AG04449 (cell line): ENCODE results near the gene IFI35.
"Not testable (repeated sequence)": the region's sequence is repeated elsewhere in the genome, so short reads cannot be mapped to it uniquely, and the experiment has no call there.

Source experiments
- CTCF ChIA-PET: fragments of 350-600 bp; formaldehyde crosslinking; extraction: SDS; loops from one replicate; lab custom pipeline; 2021; ENCODE audit warnings: antibody characterized with exemption; lab: Yijun Ruan, JAX
- POLR2A ChIA-PET: fragments of 400-600, 350-600 bp; formaldehyde crosslinking; extraction: SDS; loops from one replicate; lab custom pipeline; 2020; ENCODE audit warnings: antibody characterized with exemption, inconsistent platforms; lab: Yijun Ruan, JAX
- DNase-seq: peaks from one replicate; pipeline ENCODE4 v3.0.0-alpha.2; 2010; ENCODE audit warnings: low read depth, low spot score
- H3K4me3 ChIP-seq: 2 replicates; pipeline ENCODE4 v1.5.1; 2011; ENCODE audit warnings: low read depth, mild to moderate bottlenecking, control low read depth, low read length
- TF ChIP-seq, protein P1 (sequence below): IDR thresholded peaks from one replicate; pipeline ENCODE4 v1.5.1; 2011; ENCODE audit warnings: mild to moderate bottlenecking, moderate library complexity, low read length, control low read depth, inconsistent platforms; ENCODE audit not compliant: insufficient read depth; ENCODE audit errors: missing control alignments

Gene IFI35

GRCh38 chr17:42985225-42985624 lies 21.4 kb upstream of the IFI35 start:
- TF ChIP-seq, protein P1, sequence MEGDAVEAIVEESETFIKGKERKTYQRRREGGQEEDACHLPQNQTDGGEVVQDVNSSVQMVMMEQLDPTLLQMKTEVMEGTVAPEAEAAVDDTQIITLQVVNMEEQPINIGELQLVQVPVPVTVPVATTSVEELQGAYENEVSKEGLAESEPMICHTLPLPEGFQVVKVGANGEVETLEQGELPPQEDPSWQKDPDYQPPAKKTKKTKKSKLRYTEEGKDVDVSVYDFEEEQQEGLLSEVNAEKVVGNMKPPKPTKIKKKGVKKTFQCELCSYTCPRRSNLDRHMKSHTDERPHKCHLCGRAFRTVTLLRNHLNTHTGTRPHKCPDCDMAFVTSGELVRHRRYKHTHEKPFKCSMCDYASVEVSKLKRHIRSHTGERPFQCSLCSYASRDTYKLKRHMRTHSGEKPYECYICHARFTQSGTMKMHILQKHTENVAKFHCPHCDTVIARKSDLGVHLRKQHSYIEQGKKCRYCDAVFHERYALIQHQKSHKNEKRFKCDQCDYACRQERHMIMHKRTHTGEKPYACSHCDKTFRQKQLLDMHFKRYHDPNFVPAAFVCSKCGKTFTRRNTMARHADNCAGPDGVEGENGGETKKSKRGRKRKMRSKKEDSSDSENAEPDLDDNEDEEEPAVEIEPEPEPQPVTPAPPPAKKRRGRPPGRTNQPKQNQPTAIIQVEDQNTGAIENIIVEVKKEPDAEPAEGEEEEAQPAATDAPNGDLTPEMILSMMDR = no peak
- CTCF ChIA-PET = interaction anchor here (4.5 kb wide), 1 partner anchor 13 kb away, joined by 35 read pairs; the partner anchor contains the start of gene RPL27
- no peak for DNase-seq
- H3K4me3 ChIP-seq = no peak overlapping the region
- POLR2A ChIA-PET = no interaction called here

DNA sequence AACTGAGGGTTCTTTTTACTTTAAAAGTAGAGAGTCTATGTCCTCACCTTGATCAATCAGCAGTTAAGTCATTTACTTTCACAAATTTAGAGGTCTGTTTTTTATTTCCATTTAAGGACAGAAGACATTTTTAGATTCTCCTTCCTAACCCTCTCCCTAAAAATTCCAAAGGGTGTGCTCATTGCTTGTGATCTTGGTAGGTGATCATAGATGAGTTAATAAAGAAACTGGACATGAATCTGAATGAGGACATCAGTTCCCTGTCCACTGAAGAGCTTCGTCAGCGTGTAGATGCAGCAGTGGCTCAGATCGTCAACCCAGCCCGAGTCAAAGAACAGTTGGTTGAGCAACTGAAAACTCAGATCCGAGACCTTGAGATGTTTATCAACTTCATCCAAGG lies 17.4 kb upstream of the IFI35 start:
- POLR2A ChIA-PET = no interaction called here
- no peak for DNase-seq
- H3K4me3 ChIP-seq = no peak overlapping the region

DNA sequence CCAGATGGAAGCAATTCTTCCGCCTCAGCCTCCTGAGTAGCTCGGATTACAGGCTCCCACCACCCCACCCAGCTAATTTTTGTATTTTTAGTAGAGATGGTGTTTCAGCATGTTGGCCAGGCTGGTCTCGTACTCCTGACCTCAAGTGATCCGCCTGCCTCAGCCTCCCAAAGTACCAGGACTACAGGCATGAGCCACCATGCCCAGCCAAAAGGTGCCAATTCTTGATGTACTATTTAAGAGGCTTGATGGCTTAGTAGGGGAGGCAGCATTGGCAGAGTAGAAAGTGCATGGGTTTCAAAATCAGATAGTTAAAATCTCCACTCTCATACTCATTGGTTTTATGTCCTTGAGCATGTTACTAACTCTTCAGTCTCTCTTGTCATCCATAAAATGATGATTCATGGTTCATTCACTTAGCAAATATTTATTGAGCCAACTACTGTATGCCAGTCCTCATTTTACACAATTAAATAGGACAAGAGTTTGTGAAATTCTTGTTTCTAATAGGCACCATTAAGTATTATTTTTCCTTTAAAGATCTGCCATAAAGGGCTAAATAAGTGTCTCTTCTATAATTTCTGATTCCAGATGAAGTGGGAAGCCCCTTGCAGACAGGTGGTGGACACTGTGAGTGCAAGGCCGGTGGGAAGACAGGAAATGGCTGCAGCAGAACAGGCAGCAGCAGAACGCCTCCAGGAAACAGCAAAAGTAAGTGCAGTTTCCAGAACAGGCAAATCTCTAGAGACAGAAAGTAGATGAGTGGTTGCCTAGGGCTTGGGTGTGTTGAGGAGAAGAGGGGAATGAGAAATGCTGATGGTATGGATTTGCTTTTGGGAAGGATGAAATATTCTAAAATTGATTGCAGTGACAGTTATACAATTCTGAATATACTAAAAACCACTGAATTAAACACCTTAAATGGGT lies 16.6 kb upstream of the IFI35 start:
- ChIA-PET CTCF (interaction anchor here (4.5 kb wide), 1 partner anchor 8 kb away, joined by 35 read pairs; the partner anchor contains the start of gene RPL27), POLR2A (no interaction called here)
- no peak for DNase-seq
- no peak overlapping the region for H3K4me3 ChIP-seq
- TF ChIP-seq, protein P1 = no peak

More for the DNA sequence above, 17.4 kb upstream of the IFI35 start:
- TF ChIP-seq, protein P1 = no peak
- CTCF ChIA-PET = interaction anchor here (4.5 kb wide), 1 partner anchor 9 kb away, joined by 35 read pairs; the partner anchor contains the start of gene RPL27

DNA sequence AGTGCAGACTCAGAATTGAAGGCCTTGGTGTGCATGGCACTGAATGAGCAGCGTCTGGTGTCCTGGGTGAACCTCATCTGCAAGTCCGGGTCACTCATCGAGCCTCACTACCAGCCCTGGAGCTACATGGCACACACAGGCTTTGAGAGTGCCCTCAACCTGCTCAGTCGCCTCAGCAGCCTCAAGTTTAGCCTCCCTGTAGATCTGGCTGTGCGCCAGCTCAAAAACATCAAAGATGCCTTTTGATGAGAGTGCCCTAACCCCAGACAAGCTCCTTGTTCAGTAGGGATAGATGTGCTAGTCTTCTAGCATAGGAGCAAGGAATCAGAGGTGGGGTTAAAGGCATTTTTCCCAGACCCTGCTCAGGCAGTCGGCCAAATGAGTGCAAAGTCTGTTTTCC lies 15.1 kb upstream of the IFI35 start:
- H3K4me3 ChIP-seq = no peak overlapping the region
- TF ChIP-seq, protein P1 = no peak
- no peak for DNase-seq
- CTCF ChIA-PET = interaction anchor here (0.7 kb wide), 1 partner anchor 148 kb away, joined by 3 read pairs; no protein-coding TSS in a partner anchor
- POLR2A ChIA-PET = no interaction called here

DNA sequence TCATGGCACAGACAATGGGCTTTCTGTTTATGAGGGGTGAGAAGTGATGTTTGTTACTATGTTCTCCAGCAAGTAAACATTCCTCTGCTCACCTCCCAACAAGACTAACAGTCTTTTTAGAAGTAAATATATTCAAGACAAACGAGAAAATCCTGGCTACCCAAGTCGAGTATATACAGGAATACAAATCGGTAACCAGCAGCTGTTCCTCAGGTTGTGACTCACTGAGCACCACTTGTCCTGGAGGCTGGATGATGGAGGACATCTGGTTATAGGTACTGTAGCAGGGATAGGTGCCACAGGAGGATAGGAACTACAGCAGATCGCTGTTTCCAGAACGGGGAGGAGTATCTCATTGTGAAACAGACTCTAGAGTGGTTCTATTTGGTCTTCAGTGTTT lies 13.7 kb upstream of the IFI35 start:
- no peak overlapping the region for H3K4me3 ChIP-seq
- POLR2A ChIA-PET = interaction anchor here (0.6 kb wide), 1 partner anchor 17 kb away, joined by 3 read pairs; no protein-coding TSS in a partner anchor
- TF ChIP-seq, protein P1 = no peak
- CTCF ChIA-PET = no interaction called here
- DNase-seq = no peak

GRCh38 chr17:42993913-42994312 lies 12.7 kb upstream of the IFI35 start:
- POLR2A ChIA-PET, H3K4me3 ChIP-seq, DNase-seq: not testable (repeated sequence)
- CTCF ChIA-PET = interaction anchor here (1.4 kb wide), 1 partner anchor 150 kb away, joined by 4 read pairs; no protein-coding TSS in a partner anchor
